Effector memory CD4-positive, alpha-beta T cell (primary cell): ENCODE measurements around the gene CLRN3.

Experiments used
- DNase-seq, 3 donors: peaks; one replicate each; pipeline ENCODE4 v3.0.0-alpha.2; 2020
- H3K27ac ChIP-seq: 2 replicates; pipeline ENCODE4 v1.7.0; 2013; ENCODE audit warnings: mild to moderate bottlenecking, low read length, moderate library complexity; ENCODE audit not compliant: insufficient read depth, poor library complexity, severe bottlenecking
- H3K27me3 ChIP-seq: replicated peaks from 2 replicates; pipeline ENCODE4 v1.7.0; 2013; ENCODE audit warnings: mild to moderate bottlenecking, low read length; ENCODE audit not compliant: insufficient read depth, control insufficient read depth, poor library complexity, severe bottlenecking
- H3K36me3 ChIP-seq: 2 replicates; pipeline ENCODE4 v1.7.0; 2013; ENCODE audit warnings: mild to moderate bottlenecking, low read length, moderate library complexity; ENCODE audit not compliant: control insufficient read depth, insufficient read depth
- H3K4me1 ChIP-seq: 2 replicates; pipeline ENCODE4 v1.7.0; 2013; ENCODE audit warnings: low read length, mild to moderate bottlenecking; ENCODE audit not compliant: control insufficient read depth, insufficient read depth, poor library complexity, severe bottlenecking
- H3K4me3 ChIP-seq: 2 replicates; pipeline ENCODE4 v1.7.0; 2013; ENCODE audit warnings: low read length, low read depth, mild to moderate bottlenecking; ENCODE audit not compliant: insufficient read depth, poor library complexity, severe bottlenecking
- H3K9me3 ChIP-seq: 2 replicates; pipeline ENCODE4 v1.7.0; 2013; ENCODE audit warnings: mild to moderate bottlenecking, low read length, moderate library complexity; ENCODE audit not compliant: control insufficient read depth
- total RNA-seq, 3 donors: gene quantifications; one replicate each; lab custom pipeline; 2026; lab: John Stamatoyannopoulos, UW

CLRN3 gene, protein sequence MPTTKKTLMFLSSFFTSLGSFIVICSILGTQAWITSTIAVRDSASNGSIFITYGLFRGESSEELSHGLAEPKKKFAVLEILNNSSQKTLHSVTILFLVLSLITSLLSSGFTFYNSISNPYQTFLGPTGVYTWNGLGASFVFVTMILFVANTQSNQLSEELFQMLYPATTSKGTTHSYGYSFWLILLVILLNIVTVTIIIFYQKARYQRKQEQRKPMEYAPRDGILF
- total RNA-seq: 0 reads per million in 3 donors

DNA sequence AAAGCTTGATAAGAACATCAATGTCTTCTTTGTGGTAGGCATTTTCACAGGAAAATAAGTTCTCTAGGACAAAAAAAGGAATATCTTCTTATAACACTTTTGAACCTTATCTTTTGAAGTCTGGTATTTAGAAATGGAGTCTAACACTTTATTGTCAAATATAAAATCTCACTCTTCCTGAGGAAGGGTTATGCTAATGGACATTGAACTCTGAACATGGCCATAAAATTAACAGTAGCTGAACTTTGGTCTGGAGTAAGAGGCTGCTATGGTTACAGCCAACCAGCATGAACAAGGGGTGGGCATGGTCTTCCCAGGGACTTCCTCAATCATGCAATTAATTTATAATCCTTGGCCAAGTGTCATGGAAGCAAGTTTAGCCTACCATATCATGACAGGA, at the start of gene CLRN3:
CLRN3 (minus strand) TSS at position 199 of the 400 bp plus-strand sequence; CDS start at position 42, 157 bp downstream.
- Histone ChIP-seq H3K36me3 (no peaks in the 10 kb centered on the region), H3K27ac (no peak within 1 kb of the TSS), H3K4me1 (no peaks in the 10 kb centered on the region), H3K4me3 (no peak within 1 kb of the TSS), H3K27me3 (no peaks in the 10 kb centered on the region), H3K9me3 (no peaks in the 10 kb centered on the region)
- DNase-seq: no peak

DNA sequence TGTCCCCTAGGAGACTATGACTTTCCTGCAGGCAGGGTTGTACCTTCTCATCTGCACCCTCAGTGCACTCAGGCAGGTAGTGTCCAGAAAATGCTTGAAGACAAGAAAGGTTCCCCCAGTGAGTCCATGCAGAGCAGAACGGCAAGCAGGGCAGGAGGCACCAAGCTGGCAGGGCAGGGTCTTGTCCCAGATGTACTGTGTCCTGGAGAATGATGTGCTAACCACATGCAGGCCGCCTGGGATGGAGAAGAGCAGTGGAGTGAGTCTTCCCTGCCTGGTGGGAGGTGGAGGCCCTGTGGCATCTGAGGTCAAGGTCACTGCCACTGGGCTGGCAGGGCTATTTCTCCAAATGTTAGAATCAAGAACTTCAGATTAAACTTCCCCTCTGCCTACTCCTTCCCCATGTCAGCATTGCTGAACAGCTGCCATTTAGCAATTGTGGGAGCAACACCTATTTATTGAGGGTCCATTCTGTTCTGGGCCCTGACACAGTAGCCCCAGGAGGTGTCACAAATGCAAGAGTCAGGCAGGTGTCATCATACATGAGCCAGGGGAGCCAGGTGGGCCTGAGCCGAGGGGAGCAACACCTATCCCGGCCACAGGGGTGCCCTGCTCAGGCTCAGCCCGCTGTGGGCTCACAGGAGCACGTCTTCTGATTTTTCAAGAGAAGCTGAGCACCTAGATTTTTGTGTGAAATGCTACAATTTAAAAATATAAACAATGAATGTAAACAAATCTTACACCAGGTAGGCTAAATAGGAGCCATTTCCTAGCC, 48.3 kb upstream of the CLRN3 start:
- peaks cover 5% of the 10 kb centered on the region for H3K4me1 ChIP-seq

DNA sequence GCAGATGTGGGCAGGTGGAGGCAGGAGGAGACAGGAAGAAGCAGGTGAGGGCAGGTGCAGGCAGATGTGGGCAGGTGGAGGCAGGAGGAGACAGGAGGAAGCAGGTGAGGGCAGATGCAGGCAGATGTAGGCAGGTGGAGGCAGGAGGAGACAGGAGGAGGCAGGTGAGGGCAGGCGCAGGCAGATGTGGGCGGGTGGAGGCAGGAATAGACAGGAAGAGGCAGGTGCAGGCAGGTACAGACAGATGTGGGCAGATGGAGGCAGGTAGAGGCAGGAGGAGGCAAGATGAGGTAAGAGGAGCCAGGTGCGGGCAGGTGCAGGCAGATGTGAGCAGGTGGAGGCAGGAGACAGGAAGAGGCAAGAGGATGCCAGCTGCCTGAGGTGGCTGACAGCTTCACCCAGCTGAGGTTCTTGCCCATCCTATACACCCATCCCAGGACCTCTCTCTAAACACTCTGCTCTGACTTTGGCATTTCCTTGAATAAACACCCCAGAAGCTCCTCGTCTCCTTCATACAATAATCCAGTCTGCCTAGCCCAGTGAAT, 47.1 kb upstream of the CLRN3 start:
- Histone ChIP-seq H3K9me3 (no peaks in the 10 kb centered on the region), H3K4me3 (no peak overlapping the region), H3K36me3 (no peaks in the 10 kb centered on the region), H3K27me3 (no peaks in the 10 kb centered on the region), H3K27ac (no peak overlapping the region), H3K4me1 (no peaks in the 10 kb centered on the region)
- DNase-seq: no peak

More for the DNA sequence above, 48.3 kb upstream of the CLRN3 start:
- H3K27me3 ChIP-seq: no peaks in the 10 kb centered on the region
- no peaks in the 10 kb centered on the region for H3K9me3 ChIP-seq
- DNase-seq: no peak
- no peak overlapping the region for H3K27ac ChIP-seq
- no peaks in the 10 kb centered on the region for H3K36me3 ChIP-seq
- no peak overlapping the region for H3K4me3 ChIP-seq

DNA sequence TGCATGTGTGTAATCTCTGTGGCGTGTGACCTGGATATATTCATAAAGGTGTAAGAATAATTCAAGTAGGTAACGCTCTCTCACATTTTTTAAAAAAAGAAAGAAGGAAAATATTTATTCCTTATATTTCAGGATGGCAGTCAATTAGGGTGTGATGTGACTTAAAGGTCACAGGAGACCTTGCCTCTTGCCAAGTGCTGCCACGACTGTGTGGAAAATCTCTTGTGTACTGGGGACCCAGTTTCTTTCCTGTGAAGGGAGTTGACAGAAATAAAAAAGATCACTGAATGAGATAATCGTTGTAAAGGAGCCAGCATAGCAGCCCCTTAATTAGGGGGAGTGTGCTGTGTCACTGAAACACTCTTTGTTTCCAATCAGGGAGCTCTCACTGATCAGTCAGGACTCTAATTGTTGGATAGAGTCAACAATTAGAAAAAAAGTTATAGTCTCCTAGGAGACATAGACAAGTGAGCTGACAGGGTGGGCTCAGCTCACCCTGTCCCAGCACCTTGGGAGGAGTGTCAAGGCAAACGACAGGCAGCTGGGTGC, 45.2 kb upstream of the CLRN3 start:
- Histone ChIP-seq H3K27me3 (no peaks in the 10 kb centered on the region), H3K36me3 (no peaks in the 10 kb centered on the region), H3K9me3 (no peaks in the 10 kb centered on the region), H3K4me1 (no peaks in the 10 kb centered on the region), H3K27ac (no peak overlapping the region), H3K4me3 (no peak overlapping the region)
- DNase-seq: no peak

DNA sequence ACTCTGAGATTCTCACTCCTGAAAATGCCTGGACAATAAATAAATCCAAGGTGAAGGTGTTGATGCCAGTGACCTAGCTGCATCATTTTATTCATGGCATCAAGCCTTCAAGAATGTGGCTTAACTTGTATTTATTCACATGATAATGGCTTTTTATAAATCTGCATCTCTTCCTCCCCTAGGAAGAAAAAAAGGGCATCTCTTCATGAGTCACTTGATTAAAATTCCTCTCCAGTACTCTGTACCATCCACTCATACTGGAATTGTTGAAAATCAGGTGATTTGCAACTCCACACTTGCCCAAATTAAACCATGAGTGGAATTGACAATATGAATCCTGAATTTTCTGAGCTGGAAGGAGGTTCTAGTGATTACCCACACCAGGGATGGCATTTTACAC, 44.3 kb upstream of the CLRN3 start:
- Histone ChIP-seq H3K9me3 (no peaks in the 10 kb centered on the region), H3K36me3 (no peaks in the 10 kb centered on the region), H3K27ac (no peak overlapping the region), H3K4me1 (no peaks in the 10 kb centered on the region), H3K4me3 (no peak overlapping the region), H3K27me3 (no peaks in the 10 kb centered on the region)
- DNase-seq: no peak

DNA sequence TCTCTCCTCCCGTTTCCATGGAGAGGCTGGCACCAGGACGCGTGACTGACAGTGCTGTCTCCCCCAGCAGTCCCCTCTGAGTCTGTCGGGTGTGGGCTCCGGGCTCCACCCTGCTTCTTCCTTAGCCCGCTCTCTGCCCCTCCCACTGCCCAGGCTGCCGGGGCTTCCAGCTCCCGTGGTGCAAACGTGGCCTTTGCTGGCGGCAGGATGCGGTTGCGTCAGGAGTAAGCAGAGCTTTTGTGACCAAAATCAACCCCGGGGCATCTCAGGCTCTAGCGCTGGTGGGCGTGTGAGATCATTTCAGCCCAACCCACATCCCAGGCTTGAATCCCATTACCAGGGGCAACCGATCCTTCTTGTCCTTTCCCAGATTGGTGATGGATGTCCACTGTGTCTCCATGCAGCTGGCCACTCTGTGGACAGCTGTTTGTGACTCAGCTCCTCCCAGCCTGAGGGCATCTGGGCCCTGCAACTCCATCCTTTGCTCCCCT, 42.4 kb upstream of the CLRN3 start:
- no peaks in the 10 kb centered on the region for H3K27me3 ChIP-seq
- H3K9me3 ChIP-seq: no peaks in the 10 kb centered on the region
- no peak overlapping the region for H3K27ac ChIP-seq
- DNase-seq: no peak
- no peaks in the 10 kb centered on the region for H3K4me1 ChIP-seq
- no peak overlapping the region for H3K4me3 ChIP-seq
- H3K36me3 ChIP-seq: no peaks in the 10 kb centered on the region

DNA sequence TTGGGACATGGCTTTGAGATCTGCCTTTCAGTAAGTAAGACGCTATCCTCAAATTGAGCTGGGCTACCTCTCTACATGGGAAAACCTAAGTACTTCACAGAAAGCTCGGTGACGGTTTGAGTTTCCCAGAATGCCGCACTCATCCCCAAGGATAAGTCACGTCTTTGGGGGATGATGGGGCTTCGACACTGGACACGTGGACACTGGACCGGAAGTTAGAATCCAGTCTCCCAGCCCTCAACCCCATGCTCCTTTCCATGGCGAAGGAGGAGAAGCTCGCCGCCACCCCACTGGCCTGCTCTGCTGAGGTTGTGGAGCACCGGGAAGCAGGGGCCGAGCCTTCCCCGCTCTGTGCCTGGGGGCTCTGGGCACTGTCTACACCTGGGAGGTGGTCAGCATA, 41.6 kb upstream of the CLRN3 start:
- Histone ChIP-seq H3K4me3 (no peak overlapping the region), H3K27ac (no peak overlapping the region), H3K27me3 (no peaks in the 10 kb centered on the region), H3K4me1 (no peaks in the 10 kb centered on the region), H3K9me3 (no peaks in the 10 kb centered on the region), H3K36me3 (no peaks in the 10 kb centered on the region)
- DNase-seq: no peak

DNA sequence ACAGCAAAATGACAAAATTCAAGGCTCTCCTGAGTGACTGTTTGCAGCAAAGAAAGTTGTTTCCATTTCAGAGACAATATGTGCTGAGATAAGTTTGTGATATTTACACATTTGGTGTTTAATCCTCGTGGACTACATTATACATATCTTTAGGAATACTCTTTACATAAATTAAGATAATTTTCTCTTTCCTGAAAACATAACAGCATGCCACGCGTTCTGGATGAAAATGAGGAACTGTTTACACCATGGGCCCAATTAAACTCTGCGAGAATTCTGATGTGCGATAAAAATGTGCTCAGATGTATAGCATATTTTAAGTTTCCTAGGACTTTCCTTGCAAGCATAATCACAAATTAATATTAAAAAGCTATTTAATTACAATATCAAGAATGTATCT, 40.5 kb upstream of the CLRN3 start:
- Histone ChIP-seq H3K36me3 (no peaks in the 10 kb centered on the region), H3K9me3 (no peaks in the 10 kb centered on the region), H3K27ac (no peak overlapping the region), H3K4me3 (no peak overlapping the region), H3K4me1 (no peaks in the 10 kb centered on the region), H3K27me3 (no peaks in the 10 kb centered on the region)
- no peak for DNase-seq

DNA sequence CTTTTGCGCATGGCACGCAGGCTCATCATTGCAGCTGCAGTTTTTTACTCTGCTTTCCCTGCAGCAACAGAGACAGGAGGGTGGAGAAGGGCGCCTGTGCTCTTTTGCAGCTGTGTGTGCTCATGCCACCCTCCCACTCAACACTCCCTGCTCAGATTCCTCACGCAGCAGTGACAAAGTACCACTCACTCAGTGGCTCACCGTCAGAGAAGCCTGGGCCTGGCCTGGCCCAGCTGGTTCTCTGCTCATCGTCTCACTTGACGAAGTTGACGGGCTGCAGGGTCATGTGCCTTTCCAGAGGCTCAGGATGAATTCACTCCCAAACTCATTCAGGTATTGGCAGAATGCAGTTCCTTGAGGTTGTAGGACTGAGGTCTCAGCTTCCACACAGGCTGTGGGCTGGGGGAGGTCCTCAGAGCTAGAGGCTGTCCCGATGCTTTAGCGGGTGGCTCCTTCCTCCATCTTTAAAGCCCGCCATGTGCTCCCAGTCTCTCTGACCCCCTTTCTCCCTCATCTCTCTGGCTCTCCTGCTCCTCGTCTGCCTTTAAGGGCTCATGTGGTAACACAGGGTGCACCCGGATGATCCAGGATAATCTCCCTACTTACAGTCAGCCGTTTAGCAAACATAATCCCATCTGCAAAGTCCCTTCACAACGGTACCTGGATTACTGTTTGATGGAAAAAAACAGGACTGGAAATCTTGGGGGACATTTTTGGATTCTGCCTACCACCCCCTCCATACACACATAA, 40.0 kb upstream of the CLRN3 start:
- Histone ChIP-seq H3K4me3 (no peak overlapping the region), H3K36me3 (no peaks in the 10 kb centered on the region), H3K27ac (no peak overlapping the region), H3K4me1 (no peaks in the 10 kb centered on the region), H3K27me3 (no peaks in the 10 kb centered on the region), H3K9me3 (no peaks in the 10 kb centered on the region)
- DNase-seq: no peak
